Measurements from ENCODE around the gene SSTR5.

SSTR5 gene

DNA sequence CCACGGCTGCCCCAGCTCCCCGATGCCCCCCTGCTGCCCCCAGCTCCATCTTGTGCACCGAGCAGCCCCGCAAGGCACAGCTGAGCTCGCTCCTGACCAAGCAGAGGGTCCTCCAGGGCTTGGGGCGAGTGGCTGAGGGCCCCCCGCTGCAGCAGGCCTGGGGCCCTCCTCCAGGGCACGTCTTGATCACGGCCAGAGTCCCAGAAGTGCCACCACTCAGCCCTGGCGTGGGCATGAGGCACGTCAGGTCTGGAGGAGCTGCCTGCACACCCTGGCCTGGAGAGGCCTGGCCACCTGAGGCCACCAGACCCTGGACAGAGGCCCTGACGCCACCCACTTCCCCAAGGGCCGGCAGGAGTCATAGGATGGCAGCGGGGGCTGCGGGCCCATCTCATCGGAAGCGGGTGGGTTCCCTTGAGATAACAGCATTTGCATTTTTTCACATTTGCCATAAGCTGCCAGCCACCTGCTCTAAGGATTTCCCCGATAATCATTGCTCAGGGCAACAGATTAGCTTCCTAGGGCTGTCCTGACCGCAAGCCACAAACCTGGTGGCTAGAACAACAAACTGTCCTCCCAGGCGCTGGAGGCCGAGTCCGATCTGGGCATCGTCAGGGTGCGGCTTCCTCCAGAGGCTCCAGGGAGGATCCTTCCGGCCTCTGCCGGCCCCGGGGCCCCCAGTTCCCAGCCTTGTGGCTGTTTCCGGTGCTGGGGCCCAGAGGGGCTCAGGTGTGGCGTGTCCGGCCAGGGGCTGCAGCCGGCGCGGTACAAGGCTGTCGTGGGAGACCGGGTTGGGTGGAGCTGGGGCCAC lies 47.4 kb downstream of the SSTR5 start:
- in situ Hi-C loops (cut with MboI; ENCODE audit: low sequenced_read_pairs): no loop called here

DNA sequence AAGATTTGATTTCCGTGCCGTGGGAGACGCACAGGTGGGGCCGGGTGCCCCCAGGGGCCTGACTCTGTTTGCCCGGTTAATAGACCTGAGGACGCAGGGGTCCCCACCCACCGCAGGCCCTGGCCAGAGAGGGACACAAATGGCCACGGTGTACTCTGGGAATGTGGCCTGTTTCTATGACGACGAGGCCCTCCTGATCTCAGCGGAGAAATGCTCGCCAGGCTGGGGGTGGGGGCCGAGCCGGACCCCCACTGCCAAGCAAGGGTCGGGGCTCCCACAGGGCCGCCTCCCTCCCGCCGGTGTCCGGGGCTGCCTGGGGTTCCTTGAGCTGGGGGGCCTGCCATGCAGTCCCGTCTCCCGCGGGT lies 48.0 kb downstream of the SSTR5 start:
- in situ Hi-C loops (cut with MboI; ENCODE audit: low sequenced_read_pairs): no loop called here

DNA sequence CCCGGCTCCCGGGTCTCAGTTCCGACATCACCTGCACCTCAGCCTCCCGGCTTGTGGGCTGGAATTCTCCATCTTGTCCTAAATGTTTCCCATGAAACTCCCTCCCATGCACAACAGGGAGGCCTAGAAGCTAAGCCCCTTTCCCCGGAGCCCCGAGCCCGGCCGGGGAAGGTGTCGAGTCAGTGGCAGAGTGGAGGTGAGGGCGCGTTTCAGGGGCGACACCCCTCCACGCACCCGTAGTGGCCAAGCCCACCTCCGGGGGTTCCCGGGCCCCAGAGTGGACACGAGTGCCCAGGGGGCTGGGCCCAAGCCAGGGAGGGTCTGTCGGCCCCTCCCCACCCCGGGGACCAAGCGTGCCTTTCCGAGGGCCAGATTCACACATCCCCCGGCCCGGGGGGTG lies 48.5 kb downstream of the SSTR5 start:
- in situ Hi-C loops (cut with MboI; ENCODE audit: low sequenced_read_pairs): no loop called here

DNA sequence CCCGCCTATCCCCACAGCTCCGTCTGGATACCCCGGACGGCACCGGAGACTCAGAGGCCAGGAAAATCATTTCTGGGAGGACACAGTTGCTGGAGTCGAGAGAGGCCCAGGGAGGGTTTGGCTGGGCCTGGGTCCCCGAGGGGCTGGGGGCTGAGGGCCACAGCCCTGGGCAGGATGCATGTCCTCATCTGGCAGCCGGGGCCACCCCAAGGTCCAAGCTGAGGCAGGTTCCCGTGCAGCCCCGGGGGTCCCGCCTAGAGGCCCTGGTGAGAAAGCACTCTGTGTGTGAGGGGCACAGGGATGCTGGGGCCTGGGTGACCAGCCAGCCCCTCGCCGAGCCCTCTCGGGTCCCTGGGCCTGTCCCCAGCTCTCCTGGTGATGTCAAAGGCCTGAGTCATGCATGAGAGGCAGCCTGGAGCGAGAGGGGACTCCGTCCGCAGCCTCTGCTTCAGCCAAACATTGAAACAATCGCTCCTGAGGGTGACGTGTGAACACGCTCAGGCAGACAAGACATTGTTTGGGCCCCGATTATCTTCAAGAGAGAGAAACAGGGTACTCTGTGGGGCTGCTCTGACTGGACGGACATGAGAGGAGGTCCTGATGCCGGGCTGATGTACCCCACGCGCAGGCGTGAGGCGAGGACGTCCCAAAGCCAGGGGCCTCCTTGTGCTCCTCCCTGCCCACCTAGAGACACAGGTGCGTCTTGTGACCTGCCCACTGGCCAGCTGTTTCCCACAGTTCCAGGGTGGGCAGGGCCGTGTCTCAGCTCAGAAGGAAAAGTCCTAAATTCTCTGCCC lies 49.3 kb downstream of the SSTR5 start:
- in situ Hi-C loops (cut with MboI; ENCODE audit: low sequenced_read_pairs): no loop called here

DNA sequence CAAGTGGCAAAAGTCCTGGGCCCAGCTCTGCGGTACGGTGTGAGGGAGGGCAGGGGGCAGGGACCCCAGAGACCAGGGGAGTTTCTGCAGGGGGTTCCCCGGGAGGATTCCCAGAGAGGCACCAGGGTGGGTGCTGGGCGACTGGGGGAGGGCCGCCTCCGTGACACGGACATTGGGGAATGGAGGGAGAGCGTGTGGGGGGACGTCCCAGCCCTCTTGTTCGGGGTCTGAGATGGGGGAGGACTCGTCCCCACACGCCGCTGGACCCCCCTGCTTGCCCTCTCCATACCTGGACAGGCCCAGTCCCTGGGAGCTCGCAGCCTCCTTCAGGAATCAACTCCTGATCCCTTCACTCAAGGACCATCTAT lies 49.8 kb downstream of the SSTR5 start:
- in situ Hi-C loops (cut with MboI; ENCODE audit: low sequenced_read_pairs): no loop called here

DNA sequence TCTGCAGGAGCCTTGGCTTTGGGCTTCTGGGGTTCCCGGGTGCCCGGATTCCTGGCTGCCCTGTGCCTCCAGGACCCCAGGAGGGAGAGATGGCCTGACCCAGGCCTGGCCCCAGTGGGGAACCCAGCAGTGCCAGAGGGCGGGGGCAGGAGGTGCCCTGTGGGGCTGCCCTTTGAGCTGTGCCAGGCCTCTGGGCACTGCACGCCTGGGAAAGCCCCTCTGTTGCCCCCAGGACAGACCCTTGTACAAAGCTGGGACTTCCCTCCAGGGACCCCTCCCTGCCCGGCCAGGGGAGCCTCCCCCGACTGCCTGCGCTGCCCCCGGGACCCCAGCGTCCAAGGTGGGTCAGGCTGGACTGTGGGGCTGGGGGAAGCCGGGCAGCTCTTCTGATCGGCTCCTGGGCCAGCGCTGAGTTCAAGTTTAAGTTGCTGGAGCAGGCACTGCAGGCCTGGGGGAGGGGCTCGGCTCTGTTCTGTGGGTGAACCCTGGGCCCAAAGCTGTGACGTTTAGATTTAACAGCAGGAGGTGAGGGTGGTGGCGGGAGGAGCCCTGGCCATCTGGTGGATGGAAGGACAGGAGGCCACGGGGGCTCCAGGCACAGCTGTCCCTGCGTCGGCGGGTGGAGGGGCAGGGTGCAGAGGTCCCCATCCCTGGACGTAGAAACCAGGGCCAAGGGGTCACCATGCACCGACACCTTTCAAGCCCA lies 51.1 kb downstream of the SSTR5 start:
- in situ Hi-C loops (cut with MboI; ENCODE audit: low sequenced_read_pairs): no loop called here

DNA sequence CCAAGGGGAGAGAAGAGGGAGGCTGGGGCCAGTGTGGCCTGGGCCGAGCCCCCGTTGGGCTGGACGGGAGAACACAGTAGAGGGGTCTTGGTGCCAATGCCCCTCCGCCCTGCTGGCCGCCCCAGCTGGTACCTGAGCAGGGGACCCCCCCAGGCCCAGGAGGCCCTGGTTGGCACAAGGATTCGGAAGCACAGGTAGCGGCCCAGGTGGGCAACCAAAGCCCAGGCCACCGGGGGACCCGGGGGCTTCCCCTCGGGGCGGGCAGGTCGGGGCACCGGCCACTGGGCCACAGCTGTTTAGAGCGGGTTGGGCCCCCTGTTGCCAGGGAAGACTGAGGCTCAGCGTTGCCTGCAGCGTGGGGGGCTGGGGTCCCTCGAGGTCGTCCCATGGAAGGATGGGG lies 51.7 kb downstream of the SSTR5 start:
- in situ Hi-C loops (cut with MboI; ENCODE audit: low sequenced_read_pairs): no loop called here

DNA sequence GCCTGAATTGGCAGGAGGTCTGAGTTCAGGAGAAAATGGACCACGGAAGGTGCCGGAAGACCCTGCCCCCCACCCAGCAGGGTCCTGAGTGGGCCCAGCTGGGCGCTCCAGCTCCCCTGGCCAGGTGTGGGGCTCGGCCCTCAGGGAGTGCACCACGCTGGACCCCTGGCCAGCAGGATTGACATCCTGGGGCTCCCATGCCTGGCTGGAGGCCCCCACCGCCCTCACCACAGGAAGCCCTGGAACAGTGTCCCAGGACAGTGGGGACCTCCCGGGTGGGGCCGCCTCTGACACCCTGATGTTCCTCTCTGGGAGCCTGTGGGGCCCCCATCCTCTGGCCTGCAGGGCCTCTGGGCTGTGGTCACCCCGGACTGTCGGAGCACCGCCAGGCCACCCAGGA lies 52.2 kb downstream of the SSTR5 start:
- in situ Hi-C loops (cut with MboI; ENCODE audit: low sequenced_read_pairs): no loop called here

DNA sequence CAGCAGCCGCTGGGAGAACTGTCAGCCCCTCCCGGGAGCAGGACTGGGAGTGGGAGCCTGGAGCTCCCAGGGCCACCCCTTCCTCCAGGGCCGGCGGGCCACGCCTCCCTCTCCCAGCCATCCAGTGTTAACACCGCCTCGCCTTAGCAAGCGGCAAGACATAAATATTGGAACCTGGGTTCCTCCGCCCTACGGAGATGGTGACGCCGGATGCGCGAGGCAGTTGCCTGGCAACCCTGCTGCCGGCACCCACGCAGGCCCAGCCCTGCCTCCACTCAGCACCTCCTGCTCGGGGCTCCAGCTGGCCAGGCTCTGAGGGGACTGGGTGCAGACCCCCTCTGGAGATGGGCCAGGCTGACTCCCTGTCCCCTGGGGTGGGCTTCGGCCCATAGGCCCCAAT lies 52.9 kb downstream of the SSTR5 start:
- in situ Hi-C loops (cut with MboI; ENCODE audit: low sequenced_read_pairs): no loop called here

DNA sequence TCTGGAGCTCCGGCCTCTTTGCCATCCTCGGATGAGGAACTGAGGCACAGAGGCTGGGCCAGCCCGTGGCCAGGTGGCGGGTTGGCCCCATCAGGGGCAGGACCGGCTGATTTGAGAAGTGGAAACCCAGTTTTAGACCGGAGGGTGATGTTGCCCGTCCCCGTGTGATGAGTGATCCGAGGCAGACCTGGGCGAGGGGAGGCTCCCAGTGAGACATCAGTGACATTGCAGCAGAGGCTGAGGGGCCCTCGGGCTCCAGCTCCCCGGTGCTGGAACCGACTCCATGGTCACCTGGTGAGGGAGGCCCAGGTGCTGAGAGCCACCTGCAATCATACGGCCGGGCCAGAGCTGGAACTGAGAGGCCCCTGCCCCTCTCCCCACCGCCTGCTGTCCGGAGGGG lies 53.5 kb downstream of the SSTR5 start:
- in situ Hi-C loops (cut with MboI; ENCODE audit: low sequenced_read_pairs): no loop called here

DNA sequence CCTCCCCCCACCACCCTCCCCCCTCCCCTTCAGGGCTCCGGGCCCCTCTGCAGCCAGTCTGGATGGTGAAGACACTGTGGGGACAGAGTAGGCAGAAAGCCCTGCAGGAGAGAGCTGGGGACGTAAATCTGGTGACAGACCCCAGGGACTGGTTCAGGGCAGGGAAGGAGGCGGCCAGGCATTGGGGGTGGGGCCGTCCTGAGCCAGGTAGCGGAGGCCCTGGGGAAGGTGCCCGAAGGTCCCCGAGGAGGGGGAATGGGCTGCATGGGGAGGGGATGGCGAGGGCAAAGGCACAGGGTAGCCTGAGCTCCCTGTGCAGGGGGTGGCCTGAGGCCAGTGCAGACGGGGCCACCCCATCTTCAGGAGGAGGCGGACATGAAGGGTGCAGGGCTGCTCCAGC lies 54.0 kb downstream of the SSTR5 start:
- in situ Hi-C loops (cut with MboI; ENCODE audit: low sequenced_read_pairs): no loop called here

DNA sequence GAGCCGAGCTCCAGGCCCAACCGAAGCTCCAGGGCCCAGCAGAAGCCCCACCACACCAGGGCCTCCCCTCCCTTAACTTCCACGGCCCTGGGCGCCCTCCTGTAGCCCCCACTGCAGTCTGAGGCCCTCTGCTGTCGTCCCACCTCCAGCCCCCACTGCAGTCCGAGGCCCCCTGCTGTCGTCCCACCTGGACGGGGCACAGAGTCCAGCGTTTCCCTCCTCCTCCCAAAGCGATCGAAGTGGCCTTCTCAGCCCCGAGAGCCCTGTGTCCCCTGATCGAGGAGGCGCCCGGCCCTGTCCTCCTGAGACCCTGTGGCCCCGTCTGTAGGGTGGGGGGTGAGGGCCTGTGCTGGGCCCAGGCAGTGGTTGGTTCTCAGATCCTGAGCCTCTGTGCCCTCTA lies 54.6 kb downstream of the SSTR5 start:
- in situ Hi-C loops (cut with MboI; ENCODE audit: low sequenced_read_pairs): no loop called here

DNA sequence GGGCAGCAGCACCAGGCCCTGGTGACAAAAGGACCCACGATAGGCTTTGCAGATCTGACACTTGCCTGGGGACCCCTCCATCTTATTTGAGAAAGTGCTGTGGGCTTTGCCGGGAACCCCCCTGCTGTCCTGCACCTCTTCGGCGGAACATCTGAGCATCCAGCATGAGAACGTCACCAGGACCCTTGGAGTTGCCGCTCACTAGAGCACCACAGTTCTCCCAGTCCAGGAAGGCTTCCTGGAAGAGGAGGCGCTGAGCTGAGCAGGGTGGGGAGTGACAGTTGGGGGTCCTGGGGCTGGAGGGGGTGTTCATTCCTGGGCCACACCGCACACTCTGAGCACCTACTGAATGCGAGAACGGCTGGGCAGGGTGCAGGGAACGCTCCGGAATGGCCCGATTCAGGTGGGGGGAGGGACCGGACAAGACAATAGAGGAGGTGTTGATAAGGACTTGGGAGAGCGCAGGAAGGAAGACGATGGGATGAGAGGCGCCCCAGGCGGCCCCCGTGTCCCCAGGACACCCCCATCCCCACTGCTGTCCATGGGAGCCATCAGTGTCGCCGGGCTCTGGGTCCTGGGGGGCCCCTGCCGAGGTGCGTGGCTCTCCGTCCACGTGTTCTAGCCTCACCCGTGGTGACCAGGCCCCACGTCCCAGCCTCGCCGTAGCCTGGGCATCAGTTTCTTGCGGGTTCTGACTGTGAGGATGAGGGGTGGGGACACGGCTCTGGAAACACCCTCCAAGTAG lies 55.6 kb downstream of the SSTR5 start:
- in situ Hi-C loops (cut with MboI; ENCODE audit: low sequenced_read_pairs): no loop called here

DNA sequence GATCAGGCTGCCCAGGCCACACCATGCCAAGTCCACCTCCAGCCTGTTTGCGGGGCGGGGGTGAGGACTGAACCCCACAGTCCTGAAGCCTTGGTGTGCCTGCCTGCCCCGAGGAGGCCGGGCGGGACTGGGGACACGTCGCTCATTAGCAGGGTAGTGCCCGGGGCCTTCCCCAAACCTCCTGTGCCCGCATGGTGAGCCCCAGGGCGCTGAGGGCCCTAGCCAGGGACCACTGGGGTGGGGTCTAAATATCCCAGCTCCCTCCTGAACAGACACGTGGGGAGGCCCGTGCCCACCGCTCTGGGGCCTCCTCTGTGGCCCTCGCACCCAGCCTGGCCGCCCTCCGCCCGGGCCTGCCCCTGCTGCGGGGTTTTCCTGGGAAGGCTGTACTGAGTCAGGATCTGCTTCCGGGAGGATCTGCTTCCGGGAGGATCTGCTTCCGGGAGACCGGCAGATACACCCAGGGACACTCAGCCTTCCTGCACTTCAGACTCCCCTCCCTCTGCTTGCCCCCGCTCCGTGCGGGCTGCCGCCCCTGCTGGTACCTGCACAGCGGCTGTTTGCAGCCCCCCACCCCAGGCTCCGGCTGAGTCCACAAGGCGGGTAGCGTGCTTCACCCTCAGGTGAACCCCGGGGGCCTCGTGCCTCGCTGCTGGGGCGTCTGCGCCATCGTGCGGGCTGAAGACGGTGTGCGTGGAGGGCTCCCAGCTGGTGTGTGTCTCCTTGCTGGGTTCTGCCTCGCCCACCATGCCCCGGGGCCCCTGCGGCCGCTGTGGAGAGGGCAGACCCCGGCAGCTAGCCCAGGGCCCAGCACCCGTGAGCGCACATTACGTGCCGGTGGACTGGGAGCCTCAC lies 56.8 kb downstream of the SSTR5 start:
- in situ Hi-C loops (cut with MboI; ENCODE audit: low sequenced_read_pairs): no loop called here

DNA sequence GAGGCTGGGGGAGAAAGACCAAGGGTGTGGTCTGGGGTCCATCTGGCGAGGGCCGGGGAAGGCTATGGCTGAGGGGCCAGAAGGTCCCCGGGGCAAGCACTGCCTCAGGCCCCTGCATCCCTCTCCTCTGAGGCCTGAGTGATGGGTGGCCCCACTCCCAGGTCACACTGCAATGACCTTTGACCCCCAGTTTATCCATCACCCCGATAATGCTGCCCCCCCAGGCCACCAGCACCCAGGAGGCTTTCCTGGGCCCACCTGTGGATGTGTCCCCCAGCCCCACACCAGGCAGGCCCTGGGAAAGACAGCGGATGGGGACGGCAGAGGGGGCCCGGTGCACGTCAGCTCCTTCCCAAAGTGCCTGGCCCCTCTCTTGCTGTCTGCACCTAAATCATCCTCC lies 57.8 kb downstream of the SSTR5 start:
- in situ Hi-C loops (cut with MboI; ENCODE audit: low sequenced_read_pairs): no loop called here
